ENCODE results near the gene CLEC11A.

- no peak for TF ChIP-seq ZNF274 (IDR thresholded peaks at IDR 0.05; ENCODE audit: borderline replicate concordance, low read depth, low read length)
- no peak for TF ChIP-seq PHF20 (IDR thresholded peaks at IDR 0.05; ENCODE audit: partially characterized antibody)
- no peak for TF ChIP-seq FOXM1 (IDR thresholded peaks at IDR 0.05; ENCODE audit: low read depth)
- no peak for TF ChIP-seq FOXM1 (CRISPR knock-in tag; IDR thresholded peaks at IDR 0.05; ENCODE audit: low read depth)
- TF ChIP-seq MCM7 (IDR thresholded peaks at IDR 0.05), result no peak
- no peak for TF ChIP-seq FOS (IDR thresholded peaks at IDR 0.05; ENCODE audit: extremely low read depth, insufficient read length)
- no peak for TF ChIP-seq EZH2 (IDR thresholded peaks at IDR 0.05; ENCODE audit: borderline replicate concordance, low read depth, low read length)
- TF ChIP-seq SMC3 (conservative IDR thresholded peaks at IDR 0.05; ENCODE audit: insufficient read depth, low read depth, low read length), result no peak
- TF ChIP-seq ZNF609 (CRISPR knock-in tag; IDR thresholded peaks at IDR 0.05; ENCODE audit: borderline replicate concordance), result no peak
- no peak for TF ChIP-seq ELF2 (CRISPR knock-in tag; IDR thresholded peaks at IDR 0.05)
- no peak for TF ChIP-seq CTCF (IDR thresholded peaks at IDR 0.05 in 2 of 3, conservative IDR thresholded peaks at IDR 0.05 in 1 of 3; ENCODE audit: insufficient read depth in 2 of 3, low read depth in 1 of 3, low read length in 3 of 3)
- TF ChIP-seq ZNF644 (tag; IDR thresholded peaks at IDR 0.05; ENCODE audit: low read depth), result no peak
- 0 out of 2 replicates have a peak, but pooled peaks have one; percentile 15 for TF ChIP-seq HDAC2 (IDR thresholded peaks at IDR 0.05)
- TF ChIP-seq EWSR1 (IDR thresholded peaks at IDR 0.05; ENCODE audit: borderline replicate concordance, low read depth, partially characterized antibody), result no peak
- no peak for TF ChIP-seq ZNF224 (CRISPR knock-in tag; IDR thresholded peaks at IDR 0.05)
These were observed 12.7 kb downstream of the CLEC11A start for GRCh38 chr19:50735869-50736268.
